Measurements from ENCODE around the gene MAN1A1.

MAN1A1 gene

DNA sequence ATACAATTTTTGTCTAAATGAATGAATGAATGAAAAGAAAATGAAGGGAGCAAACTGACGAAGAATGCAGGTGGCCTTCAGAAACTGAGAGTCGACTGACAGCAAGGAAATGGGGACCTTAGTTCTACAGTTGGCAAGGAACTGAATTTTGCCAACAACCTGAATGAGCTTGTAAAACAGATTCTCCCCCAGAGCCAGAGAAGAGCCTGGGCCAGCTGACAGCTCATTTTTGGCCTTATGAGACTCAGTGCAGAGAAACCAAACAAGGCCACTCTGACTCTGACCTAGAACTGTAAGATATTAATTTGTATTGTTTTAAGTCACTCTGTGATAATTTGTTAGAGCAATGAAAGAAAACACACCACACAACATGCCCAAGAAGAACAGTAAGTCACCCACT, 21.8 kb downstream of the MAN1A1 start:
- no peak overlapping the region for H3K4me3 ChIP-seq (ENCODE audit: low read length)
- no peak for DNase-seq (ENCODE audit: low read depth, low spot score)
- no peak overlapping the region for H3K27ac ChIP-seq (ENCODE audit: low read length)
- no peaks in the 10 kb centered on the region for H3K9me3 ChIP-seq (ENCODE audit: control insufficient read depth, insufficient read depth, low read length)
- H3K27me3 ChIP-seq (ENCODE audit: control insufficient read depth, insufficient read depth, low read length): no peaks in the 10 kb centered on the region
- no peaks in the 10 kb centered on the region for H3K4me1 ChIP-seq (ENCODE audit: control insufficient read depth, insufficient read depth, low read length)
- no CpG with 5 or more reads among the region's 2 CpGs for WGBS (ENCODE audit: insufficient coverage, insufficient read length)
- no peaks in the 10 kb centered on the region for H3K36me3 ChIP-seq (ENCODE audit: control insufficient read depth, insufficient read depth, low read length)

DNA sequence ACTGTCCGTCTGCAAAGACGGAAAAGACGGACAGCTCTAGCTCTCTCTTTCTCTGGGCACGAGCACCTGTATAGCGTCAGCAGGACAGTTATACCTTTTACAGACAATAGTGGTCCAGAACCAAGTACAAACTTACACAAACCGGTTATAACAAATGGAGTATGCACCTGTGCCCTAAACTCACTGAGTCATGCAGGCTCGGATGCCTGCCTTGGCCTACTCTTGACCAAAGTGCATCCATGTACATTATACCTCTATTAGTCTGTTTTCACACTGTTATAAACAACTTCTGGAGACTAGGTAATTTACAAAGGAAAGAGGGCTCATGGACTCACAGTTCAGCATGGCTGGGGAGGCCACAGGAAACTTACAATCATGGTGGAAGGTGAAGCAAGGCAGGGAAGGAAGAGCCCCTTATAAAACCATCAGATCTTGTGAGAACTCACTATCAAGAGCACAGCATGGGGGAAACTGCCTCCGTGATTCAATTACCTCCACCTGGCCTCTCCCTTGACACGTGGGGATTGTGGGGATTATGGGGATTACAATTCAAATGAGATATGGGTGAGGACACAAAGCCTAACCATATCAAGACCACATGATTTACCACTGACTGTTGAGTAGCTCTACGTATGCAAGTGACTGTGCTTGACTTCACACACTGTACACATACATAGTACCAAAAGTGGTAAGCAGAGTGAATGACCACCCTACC, 23.1 kb downstream of the MAN1A1 start:
- Histone ChIP-seq H3K4me1 (ENCODE audit: control insufficient read depth, insufficient read depth, low read length) (no peaks in the 10 kb centered on the region), H3K36me3 (ENCODE audit: control insufficient read depth, insufficient read depth, low read length) (no peaks in the 10 kb centered on the region), H3K9me3 (ENCODE audit: control insufficient read depth, insufficient read depth, low read length) (no peaks in the 10 kb centered on the region), H3K4me3 (ENCODE audit: low read length) (no peak overlapping the region), H3K27me3 (ENCODE audit: control insufficient read depth, insufficient read depth, low read length) (no peaks in the 10 kb centered on the region), H3K27ac (ENCODE audit: low read length) (no peak overlapping the region)
- no CpG with 5 or more reads among the region's 10 CpGs for WGBS (ENCODE audit: insufficient coverage, insufficient read length)
- no peak for DNase-seq (ENCODE audit: low read depth, low spot score)

DNA sequence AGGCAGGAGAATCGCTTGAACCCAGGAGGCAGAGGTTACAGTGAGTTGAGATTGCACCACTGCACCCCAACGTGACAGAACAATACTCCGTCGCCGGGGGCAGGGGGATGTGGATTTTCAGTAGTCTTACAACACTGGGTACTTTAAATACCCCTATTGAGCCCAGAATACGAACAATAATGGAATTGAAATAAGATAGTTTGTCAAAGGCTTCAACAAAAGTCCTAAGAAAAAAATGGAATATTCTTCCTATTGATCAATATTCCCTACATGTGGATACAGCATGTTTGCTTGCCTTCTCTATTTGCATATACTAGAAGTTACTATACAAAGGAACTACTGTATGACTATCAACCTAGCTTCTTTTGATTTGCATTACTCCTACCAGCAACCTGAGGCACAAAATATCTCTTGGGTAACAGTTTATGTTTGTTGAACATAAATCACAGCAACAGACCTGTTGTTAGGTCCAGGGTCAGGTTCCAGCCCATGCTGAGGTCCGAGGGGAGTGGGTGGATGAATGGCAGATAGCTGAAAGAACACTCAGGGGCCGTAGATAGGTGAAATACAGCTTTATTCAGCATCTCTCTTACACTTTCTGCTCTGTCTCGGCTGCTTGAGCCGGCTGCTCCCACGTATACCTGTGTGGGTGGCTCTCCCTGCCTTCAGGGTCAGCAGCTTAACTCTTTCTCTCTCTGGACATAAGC, 23.8 kb downstream of the MAN1A1 start:
- H3K4me3 ChIP-seq (ENCODE audit: low read length): no peak overlapping the region
- WGBS (ENCODE audit: insufficient coverage, insufficient read length): no CpG with 5 or more reads among the region's 11 CpGs
- H3K27ac ChIP-seq (ENCODE audit: low read length): no peak overlapping the region
- no peaks in the 10 kb centered on the region for H3K4me1 ChIP-seq (ENCODE audit: control insufficient read depth, insufficient read depth, low read length)
- no peak for DNase-seq (ENCODE audit: low read depth, low spot score)
- no peaks in the 10 kb centered on the region for H3K36me3 ChIP-seq (ENCODE audit: control insufficient read depth, insufficient read depth, low read length)
- H3K9me3 ChIP-seq (ENCODE audit: control insufficient read depth, insufficient read depth, low read length): no peaks in the 10 kb centered on the region
- no peaks in the 10 kb centered on the region for H3K27me3 ChIP-seq (ENCODE audit: control insufficient read depth, insufficient read depth, low read length)

DNA sequence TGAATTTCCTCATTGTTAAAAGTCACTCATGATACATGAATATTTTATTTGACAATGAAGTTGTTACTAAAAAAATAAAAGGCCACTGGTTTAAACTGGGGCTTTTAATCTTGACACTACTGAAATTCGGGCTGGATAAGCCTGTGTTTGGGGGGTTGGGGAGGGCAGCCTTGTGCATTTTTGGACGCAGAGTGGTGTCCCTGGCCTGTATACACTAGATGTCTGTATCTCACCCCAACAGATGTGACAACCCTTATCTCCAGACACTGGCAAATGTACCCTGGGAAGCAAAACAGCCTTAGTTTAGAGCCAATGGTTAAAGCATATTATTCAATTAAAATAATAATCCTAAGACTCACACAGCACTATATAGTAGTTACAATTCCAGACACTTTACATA, 24.8 kb downstream of the MAN1A1 start:
- H3K36me3 ChIP-seq (ENCODE audit: control insufficient read depth, insufficient read depth, low read length): no peaks in the 10 kb centered on the region
- H3K4me1 ChIP-seq (ENCODE audit: control insufficient read depth, insufficient read depth, low read length): no peaks in the 10 kb centered on the region
- no peak overlapping the region for H3K4me3 ChIP-seq (ENCODE audit: low read length)
- H3K27me3 ChIP-seq (ENCODE audit: control insufficient read depth, insufficient read depth, low read length): no peaks in the 10 kb centered on the region
- no peak overlapping the region for H3K27ac ChIP-seq (ENCODE audit: low read length)
- no peaks in the 10 kb centered on the region for H3K9me3 ChIP-seq (ENCODE audit: control insufficient read depth, insufficient read depth, low read length)
- WGBS (ENCODE audit: insufficient coverage, insufficient read length): no CpG with 5 or more reads among the region's 2 CpGs
- no peak for DNase-seq (ENCODE audit: low read depth, low spot score)

DNA sequence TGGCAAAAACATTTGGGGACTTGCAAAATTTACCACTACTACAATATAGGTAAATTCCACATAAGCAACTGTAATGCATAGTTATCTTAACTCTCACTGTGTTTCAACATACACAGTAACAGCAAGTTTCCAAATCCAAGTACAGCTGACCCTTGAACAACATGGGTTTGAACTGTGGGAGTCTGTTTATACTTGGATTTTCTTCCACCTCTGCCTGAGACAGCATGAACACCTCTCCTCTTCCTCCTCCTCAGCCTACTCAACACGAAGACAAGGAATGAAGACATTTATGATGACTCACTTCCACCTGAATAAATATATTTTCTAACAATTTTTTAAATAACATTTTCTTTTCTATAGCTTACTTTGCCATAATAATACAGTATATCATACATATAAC, 25.6 kb downstream of the MAN1A1 start:
- Histone ChIP-seq H3K4me3 (ENCODE audit: low read length) (no peak overlapping the region), H3K27ac (ENCODE audit: low read length) (no peak overlapping the region), H3K36me3 (ENCODE audit: control insufficient read depth, insufficient read depth, low read length) (no peaks in the 10 kb centered on the region), H3K9me3 (ENCODE audit: control insufficient read depth, insufficient read depth, low read length) (no peaks in the 10 kb centered on the region), H3K4me1 (ENCODE audit: control insufficient read depth, insufficient read depth, low read length) (no peaks in the 10 kb centered on the region), H3K27me3 (ENCODE audit: control insufficient read depth, insufficient read depth, low read length) (no peaks in the 10 kb centered on the region)
- no peak for DNase-seq (ENCODE audit: low read depth, low spot score)
- WGBS (ENCODE audit: insufficient coverage, insufficient read length): no CpG with 5 or more reads among the region's 1 CpG

DNA sequence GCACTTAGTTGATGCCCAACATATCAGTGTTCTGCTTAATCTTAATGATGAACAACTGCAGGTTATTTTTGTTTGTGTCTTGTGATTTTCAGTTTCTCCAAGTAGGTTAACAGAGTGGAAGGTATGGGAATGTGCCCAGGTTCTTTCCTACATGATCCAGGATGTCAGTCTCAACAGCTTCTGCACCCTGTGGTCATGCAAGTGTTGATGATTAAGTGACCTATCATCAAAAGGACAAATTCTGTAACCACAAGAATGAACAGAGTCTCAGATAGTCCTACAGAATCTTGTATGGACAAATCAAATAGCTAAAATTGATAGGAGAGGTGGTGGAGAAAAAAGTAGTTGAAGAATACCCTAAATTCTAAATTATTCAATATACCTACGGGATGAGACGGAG, 26.1 kb downstream of the MAN1A1 start:
- Histone ChIP-seq H3K27ac (ENCODE audit: low read length) (no peak overlapping the region), H3K27me3 (ENCODE audit: control insufficient read depth, insufficient read depth, low read length) (no peaks in the 10 kb centered on the region), H3K4me3 (ENCODE audit: low read length) (no peak overlapping the region), H3K4me1 (ENCODE audit: control insufficient read depth, insufficient read depth, low read length) (no peaks in the 10 kb centered on the region), H3K36me3 (ENCODE audit: control insufficient read depth, insufficient read depth, low read length) (no peaks in the 10 kb centered on the region), H3K9me3 (ENCODE audit: control insufficient read depth, insufficient read depth, low read length) (no peaks in the 10 kb centered on the region)
- DNase-seq (ENCODE audit: low read depth, low spot score): no peak
- WGBS (ENCODE audit: insufficient coverage, insufficient read length): no CpG with 5 or more reads among the region's 2 CpGs

DNA sequence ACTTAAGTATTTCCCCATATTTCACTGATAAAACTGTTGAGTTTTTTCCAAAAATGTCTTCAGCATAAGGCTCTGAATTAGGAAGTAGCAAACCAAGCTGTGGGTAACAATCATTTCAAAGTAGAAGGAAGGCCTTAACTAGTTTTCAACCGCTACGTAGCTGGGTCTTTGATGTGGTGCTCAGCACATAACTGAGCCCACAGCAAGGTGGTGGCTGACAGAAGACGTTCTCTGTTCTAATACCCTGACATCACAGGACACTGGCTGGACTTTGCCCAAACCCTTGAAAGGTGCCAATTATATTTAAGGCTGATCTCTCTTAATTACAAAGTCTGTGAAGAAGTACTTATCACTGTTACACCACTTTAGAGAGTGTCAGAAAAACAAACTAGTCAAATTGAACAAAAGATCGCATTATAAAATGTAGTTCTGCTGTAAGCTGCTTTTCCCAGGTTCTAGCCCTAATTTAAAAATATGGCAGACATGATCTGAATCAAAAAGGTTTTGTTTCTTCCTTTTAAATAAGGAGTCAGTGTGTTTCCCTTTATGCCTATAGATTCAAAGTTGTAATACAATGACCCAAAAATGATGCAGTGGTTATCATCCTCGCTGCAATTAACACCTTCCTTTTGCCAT, 26.7 kb downstream of the MAN1A1 start:
- Histone ChIP-seq H3K9me3 (ENCODE audit: control insufficient read depth, insufficient read depth, low read length) (no peaks in the 10 kb centered on the region), H3K4me1 (ENCODE audit: control insufficient read depth, insufficient read depth, low read length) (no peaks in the 10 kb centered on the region), H3K36me3 (ENCODE audit: control insufficient read depth, insufficient read depth, low read length) (no peaks in the 10 kb centered on the region), H3K27me3 (ENCODE audit: control insufficient read depth, insufficient read depth, low read length) (no peaks in the 10 kb centered on the region), H3K27ac (ENCODE audit: low read length) (no peak overlapping the region), H3K4me3 (ENCODE audit: low read length) (no peak overlapping the region)
- no CpG with 5 or more reads among the region's 5 CpGs for WGBS (ENCODE audit: insufficient coverage, insufficient read length)
- DNase-seq (ENCODE audit: low read depth, low spot score): no peak

DNA sequence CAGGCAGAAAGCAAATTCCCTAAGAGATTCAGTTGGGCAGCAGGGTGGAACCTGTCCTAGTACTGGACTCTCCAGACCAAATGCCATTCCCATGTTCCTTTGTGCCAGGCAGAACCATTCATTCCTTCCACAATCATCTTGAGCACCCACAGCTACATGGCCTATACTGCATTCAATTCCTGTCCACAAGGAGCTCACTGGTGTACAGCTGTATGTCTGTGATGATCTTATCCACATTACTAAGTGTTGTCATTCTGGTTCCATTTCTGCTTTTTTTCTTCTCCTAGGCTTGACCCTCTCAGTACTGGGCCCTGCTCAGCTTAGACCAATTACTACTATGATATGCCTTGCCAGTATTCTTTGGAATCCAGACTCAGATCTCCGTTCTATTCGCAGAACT, 27.5 kb downstream of the MAN1A1 start:
- Histone ChIP-seq H3K4me1 (ENCODE audit: control insufficient read depth, insufficient read depth, low read length) (no peaks in the 10 kb centered on the region), H3K27ac (ENCODE audit: low read length) (no peak overlapping the region), H3K27me3 (ENCODE audit: control insufficient read depth, insufficient read depth, low read length) (no peaks in the 10 kb centered on the region), H3K9me3 (ENCODE audit: control insufficient read depth, insufficient read depth, low read length) (no peaks in the 10 kb centered on the region), H3K36me3 (ENCODE audit: control insufficient read depth, insufficient read depth, low read length) (no peaks in the 10 kb centered on the region), H3K4me3 (ENCODE audit: low read length) (no peak overlapping the region)
- no CpG with 5 or more reads among the region's 2 CpGs for WGBS (ENCODE audit: insufficient coverage, insufficient read length)
- no peak for DNase-seq (ENCODE audit: low read depth, low spot score)

DNA sequence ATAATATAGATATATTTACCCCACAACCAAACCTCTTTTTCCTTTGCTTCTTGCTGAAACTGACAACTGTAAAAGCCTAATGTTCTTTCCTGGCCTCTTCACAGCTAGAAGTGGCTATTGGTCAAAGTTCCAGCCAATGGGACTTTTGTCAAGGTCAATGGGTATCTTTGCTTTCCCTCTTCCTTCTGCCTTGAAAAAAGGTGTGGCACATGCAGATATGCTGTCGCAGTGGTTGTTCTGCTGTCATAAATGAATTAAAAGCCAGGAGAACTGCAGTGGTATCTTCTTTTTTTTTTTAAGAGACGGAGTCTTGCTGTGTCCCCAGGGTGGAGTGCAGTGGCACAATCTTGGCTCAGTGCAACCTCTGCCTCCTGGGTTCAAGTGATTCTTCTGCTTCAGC, 29.9 kb downstream of the MAN1A1 start:
- Histone ChIP-seq H3K4me1 (ENCODE audit: control insufficient read depth, insufficient read depth, low read length) (no peaks in the 10 kb centered on the region), H3K27me3 (ENCODE audit: control insufficient read depth, insufficient read depth, low read length) (no peaks in the 10 kb centered on the region), H3K9me3 (ENCODE audit: control insufficient read depth, insufficient read depth, low read length) (no peaks in the 10 kb centered on the region), H3K27ac (ENCODE audit: low read length) (no peak overlapping the region), H3K4me3 (ENCODE audit: low read length) (no peak overlapping the region), H3K36me3 (ENCODE audit: control insufficient read depth, insufficient read depth, low read length) (no peaks in the 10 kb centered on the region)
- no peak for DNase-seq (ENCODE audit: low read depth, low spot score)
- no CpG with 5 or more reads among the region's 2 CpGs for WGBS (ENCODE audit: insufficient coverage, insufficient read length)

DNA sequence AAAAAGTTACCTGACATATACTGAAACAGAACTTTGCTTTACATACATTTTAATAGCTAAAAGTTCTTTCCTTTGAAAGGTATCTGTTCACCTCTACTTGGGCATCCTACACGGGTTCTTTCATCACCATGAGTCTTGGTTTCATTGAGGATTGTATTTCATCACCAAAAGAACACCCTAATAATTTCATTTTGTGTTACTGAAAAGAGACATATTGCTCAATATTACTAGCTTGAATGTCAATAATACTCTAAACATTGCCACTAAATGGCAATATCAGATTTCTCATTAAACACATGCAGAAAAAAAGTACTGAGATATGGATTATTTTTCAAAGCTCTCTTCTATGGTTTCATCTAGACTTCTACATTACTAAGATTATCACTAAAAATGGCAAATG, 30.8 kb downstream of the MAN1A1 start:
- Histone ChIP-seq H3K4me3 (ENCODE audit: low read length) (no peak overlapping the region), H3K27ac (ENCODE audit: low read length) (no peak overlapping the region), H3K4me1 (ENCODE audit: control insufficient read depth, insufficient read depth, low read length) (no peaks in the 10 kb centered on the region), H3K36me3 (ENCODE audit: control insufficient read depth, insufficient read depth, low read length) (no peaks in the 10 kb centered on the region), H3K9me3 (ENCODE audit: control insufficient read depth, insufficient read depth, low read length) (no peaks in the 10 kb centered on the region), H3K27me3 (ENCODE audit: control insufficient read depth, insufficient read depth, low read length) (no peaks in the 10 kb centered on the region)
- no CpG with 5 or more reads among the region's 1 CpG for WGBS (ENCODE audit: insufficient coverage, insufficient read length)
- DNase-seq (ENCODE audit: low read depth, low spot score): no peak
